Loucy (cell line): ENCODE data around the gene ELAVL1.

ENCODE experiments used
- H2AFZ ChIP-seq: fragments of 200-600 bp; sonication (generic); 2 replicates; pipeline ENCODE4 v1.6.0; 2016; ENCODE audit warnings: antibody characterized with exemption, mild to moderate bottlenecking, low read length, moderate library complexity
- H3F3A ChIP-seq: fragments of 200-600 bp; 2 replicates; pipeline ENCODE4 v1.6.0; 2016; ENCODE audit warnings: antibody characterized with exemption, low read depth, mild to moderate bottlenecking
- H3K27me3 ChIP-seq: fragments of 200-600 bp; sonication (generic); 2 replicates; pipeline ENCODE4 v1.6.1; 2014; ENCODE audit warnings: low read length, mild to moderate bottlenecking; ENCODE audit not compliant: insufficient read depth, poor library complexity, severe bottlenecking
- H3K36me3 ChIP-seq: fragments of 200-600 bp; sonication (generic); 2 replicates; pipeline ENCODE4 v1.6.1; 2016; ENCODE audit warnings: low read length; ENCODE audit not compliant: insufficient read depth
- H3K4me1 ChIP-seq: fragments of 200-600 bp; sonication (generic); 2 replicates; pipeline ENCODE4 v1.5.1; 2014; ENCODE audit warnings: low read length, mild to moderate bottlenecking; ENCODE audit not compliant: insufficient read depth, poor library complexity, severe bottlenecking
- H3K4me2 ChIP-seq: fragments of 200-600 bp; sonication (generic); 2 replicates; pipeline ENCODE4 v1.6.0; 2014; ENCODE audit warnings: antibody characterized with exemption, low read length, low read depth, mild to moderate bottlenecking; ENCODE audit not compliant: poor library complexity, severe bottlenecking
- H3K4me3 ChIP-seq: fragments of 200-600 bp; sonication (generic); 2 replicates; pipeline ENCODE4 v1.5.1; 2014; ENCODE audit warnings: low read length, mild to moderate bottlenecking, mixed read lengths; ENCODE audit not compliant: poor library complexity, severe bottlenecking
- H3K79me2 ChIP-seq: fragments of 200-600 bp; sonication (generic); 2 replicates; pipeline ENCODE4 v1.6.1; 2014; ENCODE audit warnings: low read length; ENCODE audit not compliant: insufficient read depth
- H3K9ac ChIP-seq: fragments of 200-600 bp; sonication (generic); 2 replicates; pipeline ENCODE4 v1.6.0; 2014; ENCODE audit warnings: mild to moderate bottlenecking, low read depth, low read length, moderate library complexity; ENCODE audit not compliant: poor library complexity, severe bottlenecking
- H3K9me2 ChIP-seq: fragments of 200-600 bp; sonication (generic); replicated peaks from 2 replicates; pipeline ENCODE4 v1.6.1; 2016; ENCODE audit warnings: low read depth, low read length, mixed read lengths
- H3K9me3 ChIP-seq: fragments of 200-600 bp; sonication (generic); 2 replicates; pipeline ENCODE4 v1.6.1; 2014; ENCODE audit warnings: mild to moderate bottlenecking, antibody characterized with exemption, low read length, low read depth; ENCODE audit not compliant: insufficient read depth
- H4K20me1 ChIP-seq: fragments of 200-600 bp; sonication (generic); 2 replicates; pipeline ENCODE4 v1.6.0; 2014; ENCODE audit warnings: antibody characterized with exemption, low read length, mild to moderate bottlenecking; ENCODE audit not compliant: insufficient read depth, poor library complexity, severe bottlenecking
- EZH2phosphoT487 ChIP-seq: fragments of 200-600 bp; IDR thresholded peaks from 2 replicates; pipeline ENCODE4 v1.6.1; 2018; ENCODE audit warnings: antibody characterized with exemption, mild to moderate bottlenecking, moderate library complexity, borderline replicate concordance
- TF ChIP-seq, protein P1 (sequence below): fragments of 200-600 bp; sonication (generic); conservative IDR thresholded peaks from 2 replicates; pipeline ENCODE4 v1.5.1; 2014; ENCODE audit warnings: mild to moderate bottlenecking, antibody characterized with exemption, low read length

The ELAVL1 gene

GRCh38 chr19:7926727-7927604 lies 78.5 kb downstream of the ELAVL1 start:
- no peak overlapping the region for H2AFZ ChIP-seq
- peaks cover 3% of the 10 kb centered on the region for H3K4me1 ChIP-seq
- peak overlapping the region; percentile 59 for H3K4me2 ChIP-seq
- H3K9me3 ChIP-seq = no peaks in the 10 kb centered on the region
- H3K9me2 ChIP-seq = no peaks in the 10 kb centered on the region
- H3K36me3 ChIP-seq = peaks cover 4% of the 10 kb centered on the region; the same call in 1 of the 2 replicates
- H3K4me3 ChIP-seq = no peak overlapping the region
- H3F3A ChIP-seq = no peaks in the 10 kb centered on the region
- TF ChIP-seq, protein P1, sequence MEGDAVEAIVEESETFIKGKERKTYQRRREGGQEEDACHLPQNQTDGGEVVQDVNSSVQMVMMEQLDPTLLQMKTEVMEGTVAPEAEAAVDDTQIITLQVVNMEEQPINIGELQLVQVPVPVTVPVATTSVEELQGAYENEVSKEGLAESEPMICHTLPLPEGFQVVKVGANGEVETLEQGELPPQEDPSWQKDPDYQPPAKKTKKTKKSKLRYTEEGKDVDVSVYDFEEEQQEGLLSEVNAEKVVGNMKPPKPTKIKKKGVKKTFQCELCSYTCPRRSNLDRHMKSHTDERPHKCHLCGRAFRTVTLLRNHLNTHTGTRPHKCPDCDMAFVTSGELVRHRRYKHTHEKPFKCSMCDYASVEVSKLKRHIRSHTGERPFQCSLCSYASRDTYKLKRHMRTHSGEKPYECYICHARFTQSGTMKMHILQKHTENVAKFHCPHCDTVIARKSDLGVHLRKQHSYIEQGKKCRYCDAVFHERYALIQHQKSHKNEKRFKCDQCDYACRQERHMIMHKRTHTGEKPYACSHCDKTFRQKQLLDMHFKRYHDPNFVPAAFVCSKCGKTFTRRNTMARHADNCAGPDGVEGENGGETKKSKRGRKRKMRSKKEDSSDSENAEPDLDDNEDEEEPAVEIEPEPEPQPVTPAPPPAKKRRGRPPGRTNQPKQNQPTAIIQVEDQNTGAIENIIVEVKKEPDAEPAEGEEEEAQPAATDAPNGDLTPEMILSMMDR = no peak
- TF ChIP-seq EZH2phosphoT487 = no peak
- H3K9ac ChIP-seq = no peak overlapping the region
- no peaks in the 10 kb centered on the region for H3K27me3 ChIP-seq
- H3K79me2 ChIP-seq = no peaks in the 10 kb centered on the region
- H4K20me1 ChIP-seq = peaks cover 2% of the 10 kb centered on the region

DNA sequence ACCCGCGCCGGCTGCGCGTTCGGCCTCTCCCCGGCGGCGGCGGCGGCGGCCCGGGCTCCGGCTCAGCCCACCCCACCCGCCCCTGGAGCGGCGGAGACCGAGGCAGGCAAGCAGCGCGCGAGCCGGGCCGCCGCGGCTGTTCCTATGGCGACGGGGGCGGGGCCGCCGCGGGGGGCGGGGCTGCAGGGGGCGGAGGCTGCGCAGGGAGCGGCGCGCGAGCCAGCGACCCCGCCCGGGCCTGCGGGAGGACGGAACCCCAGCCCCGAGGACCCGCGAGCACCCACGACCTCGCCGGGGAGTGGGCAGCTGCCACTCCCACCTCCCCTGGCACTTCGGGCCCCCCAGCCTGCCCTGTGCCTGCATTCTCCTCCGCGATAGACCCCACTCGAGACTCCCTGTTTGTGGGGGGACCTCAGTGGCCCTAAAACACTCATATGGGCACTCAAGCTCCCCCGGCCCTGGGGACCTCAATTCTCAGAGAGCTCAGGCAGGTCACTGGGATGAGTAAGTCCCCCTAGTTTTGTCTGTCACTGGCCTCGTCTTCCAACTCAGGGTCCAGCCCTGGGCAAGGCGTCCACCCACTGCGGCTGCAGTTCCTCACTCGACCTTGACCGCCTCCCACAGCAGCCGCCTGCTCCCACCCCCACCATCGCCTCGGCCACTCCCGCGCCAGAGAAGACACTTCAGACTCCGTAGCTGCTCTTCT lies 79.3 kb downstream of the ELAVL1 start, which contains the start of gene CTXN1:
Gene CTXN1 (minus strand): TSS at position 115 of the 706 bp plus-strand sequence. CDS start 597 bp downstream, outside the sequence.
- Histone ChIP-seq H3K9ac (no peak within 1 kb of the TSS), H4K20me1 (peaks cover 6% of the 10 kb centered on the region), H3K36me3 (no peaks in the 10 kb centered on the region), H3K4me3 (peak within 1 kb of the TSS; percentile 69), H3K4me1 (peaks cover 8% of the 10 kb centered on the region), H3K4me2 (peak within 1 kb of the TSS; percentile 72), H3F3A (no peaks in the 10 kb centered on the region), H3K27me3 (no peaks in the 10 kb centered on the region), H3K9me2 (no peaks in the 10 kb centered on the region), H2AFZ (peak within 1 kb of the TSS; percentile 87; the same call in 1 of the 2 replicates), H3K79me2 (no peaks in the 10 kb centered on the region), H3K9me3 (no peaks in the 10 kb centered on the region)
- no peak for TF ChIP-seq EZH2phosphoT487
- TF ChIP-seq, protein P1 = no peak

GRCh38 chr19:7925171-7925851 lies 80.1 kb downstream of the ELAVL1 start:
- H3K36me3 ChIP-seq = no peaks in the 10 kb centered on the region
- H3K79me2 ChIP-seq = no peaks in the 10 kb centered on the region
- H3K27me3 ChIP-seq = no peaks in the 10 kb centered on the region
- no peaks in the 10 kb centered on the region for H3F3A ChIP-seq
- H3K9ac ChIP-seq = no peak overlapping the region
- H3K4me3 ChIP-seq = peak overlapping the region; percentile 69
- peaks cover 10% of the 10 kb centered on the region for H3K4me1 ChIP-seq
- H3K4me2 ChIP-seq = peak overlapping the region; percentile 72
- TF ChIP-seq, protein P1 = peak; percentile 89
- TF ChIP-seq EZH2phosphoT487 = no peak
- H3K9me2 ChIP-seq = no peaks in the 10 kb centered on the region
- no peaks in the 10 kb centered on the region for H3K9me3 ChIP-seq
- peaks cover 8% of the 10 kb centered on the region for H4K20me1 ChIP-seq
- peak overlapping the region; percentile 87; the same call in 1 of the 2 replicates for H2AFZ ChIP-seq
